Right forelimb (tissue), 1 donor: ENCODE results near the gene SPTLC3.

Experiments
- DNase-seq: peaks from one replicate; pipeline ENCODE4 v3.0.0-alpha.2; 2018

The SPTLC3 gene

GRCh38 chr20:13034936-13035335, 26.2 kb downstream of the SPTLC3 start:
- DNase-seq = no peak

- DNase-seq = no peak
These were observed 26.8 kb downstream of the SPTLC3 start for GRCh38 chr20:13035399-13036152.

- no peak for DNase-seq
These were observed 29.0 kb downstream of the SPTLC3 start for GRCh38 chr20:13037727-13038126.

GRCh38 chr20:13041574-13042457, 33.0 kb downstream of the SPTLC3 start:
- DNase-seq = no peak

GRCh38 chr20:13042458-13042794, 33.7 kb downstream of the SPTLC3 start:
- no peak for DNase-seq

- no peak for DNase-seq
These were observed 37.6 kb downstream of the SPTLC3 start for GRCh38 chr20:13046409-13046808.

- DNase-seq = no peak
These were observed 45.2 kb downstream of the SPTLC3 start for GRCh38 chr20:13054011-13054410.

GRCh38 chr20:13058666-13059389, 50.1 kb downstream of the SPTLC3 start:
- DNase-seq = no peak

GRCh38 chr20:13059398-13060136, 50.8 kb downstream of the SPTLC3 start:
- no peak for DNase-seq

- DNase-seq = no peak
These were observed 51.6 kb downstream of the SPTLC3 start for GRCh38 chr20:13060327-13060726.

- DNase-seq = no peak
These were observed 52.6 kb downstream of the SPTLC3 start for GRCh38 chr20:13061381-13061780.

GRCh38 chr20:13062789-13063188, 54.0 kb downstream of the SPTLC3 start:
- DNase-seq = no peak

- DNase-seq = no peak
These were observed 59.6 kb downstream of the SPTLC3 start for GRCh38 chr20:13068336-13068735.

GRCh38 chr20:13081877-13082276, 73.1 kb downstream of the SPTLC3 start:
- no peak for DNase-seq

GRCh38 chr20:13082378-13082777, 73.6 kb downstream of the SPTLC3 start:
- DNase-seq = no peak

GRCh38 chr20:13085275-13085674, 76.5 kb downstream of the SPTLC3 start:
- no peak for DNase-seq

GRCh38 chr20:13089950-13090469, 81.2 kb downstream of the SPTLC3 start:
- DNase-seq = no peak

GRCh38 chr20:13092111-13092510, 83.3 kb downstream of the SPTLC3 start:
- DNase-seq = no peak

GRCh38 chr20:13094976-13095375, 86.2 kb downstream of the SPTLC3 start:
- no peak for DNase-seq

- no peak for DNase-seq
These were observed 90.1 kb downstream of the SPTLC3 start for GRCh38 chr20:13098720-13099355.

- DNase-seq = no peak
These were observed 90.9 kb downstream of the SPTLC3 start for GRCh38 chr20:13099676-13100075.

GRCh38 chr20:13101276-13101675, 92.5 kb downstream of the SPTLC3 start:
- DNase-seq = no peak
